Chondrocyte (in vitro differentiated cells): ENCODE measurements around the gene CCDC7. TPM values are rescaled to one million over a fixed set of nuclear protein-coding genes. Genes with fewer than 3 reads are reported as not detected.
"Not testable (repeated sequence)": the region's sequence is repeated elsewhere in the genome, so short reads cannot be mapped to it uniquely, and the experiment has no call there.

ENCODE experiments used
- DNase-seq: peaks from one replicate; pipeline ENCODE4 v3.0.0; 2021; ENCODE audit warnings: mixed read lengths, low spot score
- H3K27ac Mint-ChIP-seq: one replicate; pipeline ENCODE4 v1.8.0; 2021; ENCODE audit warnings: mild to moderate bottlenecking, moderate library complexity, mixed read lengths; ENCODE audit not compliant: unreplicated experiment
- H3K27me3 Mint-ChIP-seq: 2 replicates; pipeline ENCODE4 v1.8.0; 2021; ENCODE audit warnings: low read depth, mixed read lengths
- H3K36me3 Mint-ChIP-seq: 2 replicates; pipeline ENCODE4 v1.8.0; 2021; ENCODE audit warnings: low read depth, mixed read lengths
- H3K4me1 Mint-ChIP-seq: 2 replicates; pipeline ENCODE4 v1.8.0; 2021; ENCODE audit warnings: low read depth, mild to moderate bottlenecking, mixed read lengths
- H3K4me3 Mint-ChIP-seq: one replicate; pipeline ENCODE4 v1.8.0; 2021; ENCODE audit warnings: mild to moderate bottlenecking, moderate library complexity, mixed read lengths; ENCODE audit not compliant: unreplicated experiment
- H3K9me3 Mint-ChIP-seq: 2 replicates; pipeline ENCODE4 v1.8.0; 2021; ENCODE audit warnings: low read depth, mixed read lengths
- total RNA-seq: library from RNA; stranded (reverse); gene quantifications from 3 replicates; pipeline ENCODE4 v1.2.1, GENCODE V29; 2021
- TF ChIP-seq, protein P1 (sequence below): fragments of 200-600 bp; sonication (generic); IDR thresholded peaks from 2 replicates; pipeline ENCODE4 v1.5.0; 2021; ENCODE audit warnings: antibody characterized with exemption, mild to moderate bottlenecking, moderate library complexity

The CCDC7 gene
- total RNA-seq, 1 donor from 2014 or later: 7.0 TPM

GRCh38 chr10:32751582-32751981 is 305.6 kb downstream of the CCDC7 start:
- Mint-ChIP-seq H3K4me3 (no peak overlapping the region), H3K4me1 (no peaks in the 10 kb centered on the region), H3K36me3 (peaks cover 24% of the 10 kb centered on the region), H3K27me3 (no peaks in the 10 kb centered on the region), H3K9me3 (peaks cover 30% of the 10 kb centered on the region), H3K27ac (no peak overlapping the region)
- no peak for DNase-seq
- TF ChIP-seq, protein P1, sequence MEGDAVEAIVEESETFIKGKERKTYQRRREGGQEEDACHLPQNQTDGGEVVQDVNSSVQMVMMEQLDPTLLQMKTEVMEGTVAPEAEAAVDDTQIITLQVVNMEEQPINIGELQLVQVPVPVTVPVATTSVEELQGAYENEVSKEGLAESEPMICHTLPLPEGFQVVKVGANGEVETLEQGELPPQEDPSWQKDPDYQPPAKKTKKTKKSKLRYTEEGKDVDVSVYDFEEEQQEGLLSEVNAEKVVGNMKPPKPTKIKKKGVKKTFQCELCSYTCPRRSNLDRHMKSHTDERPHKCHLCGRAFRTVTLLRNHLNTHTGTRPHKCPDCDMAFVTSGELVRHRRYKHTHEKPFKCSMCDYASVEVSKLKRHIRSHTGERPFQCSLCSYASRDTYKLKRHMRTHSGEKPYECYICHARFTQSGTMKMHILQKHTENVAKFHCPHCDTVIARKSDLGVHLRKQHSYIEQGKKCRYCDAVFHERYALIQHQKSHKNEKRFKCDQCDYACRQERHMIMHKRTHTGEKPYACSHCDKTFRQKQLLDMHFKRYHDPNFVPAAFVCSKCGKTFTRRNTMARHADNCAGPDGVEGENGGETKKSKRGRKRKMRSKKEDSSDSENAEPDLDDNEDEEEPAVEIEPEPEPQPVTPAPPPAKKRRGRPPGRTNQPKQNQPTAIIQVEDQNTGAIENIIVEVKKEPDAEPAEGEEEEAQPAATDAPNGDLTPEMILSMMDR: no peak

GRCh38 chr10:32754900-32755299 is 309.0 kb downstream of the CCDC7 start:
- DNase-seq, H3K4me3 Mint-ChIP-seq, H3K4me1 Mint-ChIP-seq, H3K27ac Mint-ChIP-seq, H3K27me3 Mint-ChIP-seq: not testable (repeated sequence)
- Mint-ChIP-seq H3K9me3 (peaks cover 44% of the 10 kb centered on the region), H3K36me3 (peaks cover 16% of the 10 kb centered on the region)

GRCh38 chr10:32771217-32771616 is 325.3 kb downstream of the CCDC7 start:
- DNase-seq: no peak
- TF ChIP-seq, protein P1: no peak
- H3K27ac Mint-ChIP-seq: no peak overlapping the region
- no peak overlapping the region for H3K4me3 Mint-ChIP-seq
- H3K27me3 Mint-ChIP-seq: no peaks in the 10 kb centered on the region
- peaks cover 63% of the 10 kb centered on the region for H3K9me3 Mint-ChIP-seq
- peaks cover 28% of the 10 kb centered on the region for H3K36me3 Mint-ChIP-seq
- H3K4me1 Mint-ChIP-seq: no peaks in the 10 kb centered on the region

GRCh38 chr10:32773105-32773504 is 327.2 kb downstream of the CCDC7 start:
- Mint-ChIP-seq H3K36me3 (peaks cover 28% of the 10 kb centered on the region), H3K27ac (no peak overlapping the region), H3K9me3 (peaks cover 50% of the 10 kb centered on the region), H3K4me1 (no peaks in the 10 kb centered on the region), H3K4me3 (no peak overlapping the region), H3K27me3 (no peaks in the 10 kb centered on the region)
- TF ChIP-seq, protein P1: no peak
- no peak for DNase-seq

DNA sequence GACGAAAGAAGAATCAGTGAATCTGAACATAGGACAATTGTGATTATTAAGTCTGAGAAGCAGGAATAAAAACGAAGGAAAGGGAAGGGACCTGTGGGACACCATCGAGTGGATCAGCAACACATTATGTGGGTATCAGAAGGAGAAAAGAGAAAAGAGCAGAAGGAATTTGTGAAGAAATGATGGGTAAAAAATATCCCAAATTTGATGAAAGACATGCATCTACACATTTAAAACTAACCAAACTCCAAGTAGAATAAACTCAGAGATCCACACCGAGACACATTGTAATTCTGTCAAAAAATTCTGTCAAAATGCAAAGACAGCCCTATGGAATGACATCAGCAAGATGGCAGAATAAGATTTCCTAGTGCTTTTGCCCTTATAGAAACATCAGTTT is 341.0 kb downstream of the CCDC7 start:
- DNase-seq: no peak
- TF ChIP-seq, protein P1: no peak
- H3K9me3 Mint-ChIP-seq: peaks cover 14% of the 10 kb centered on the region
- H3K4me1 Mint-ChIP-seq: no peaks in the 10 kb centered on the region
- peaks cover 8% of the 10 kb centered on the region for H3K36me3 Mint-ChIP-seq
- H3K27ac Mint-ChIP-seq: no peak overlapping the region
- no peak overlapping the region for H3K4me3 Mint-ChIP-seq
- no peaks in the 10 kb centered on the region for H3K27me3 Mint-ChIP-seq

GRCh38 chr10:32787690-32788284 is 341.8 kb downstream of the CCDC7 start:
- TF ChIP-seq, protein P1: no peak
- Mint-ChIP-seq H3K27ac (no peak overlapping the region), H3K4me1 (no peaks in the 10 kb centered on the region), H3K9me3 (peaks cover 14% of the 10 kb centered on the region), H3K27me3 (no peaks in the 10 kb centered on the region), H3K4me3 (no peak overlapping the region), H3K36me3 (peaks cover 8% of the 10 kb centered on the region)
- no peak for DNase-seq
